RPMI7951 (cell line): ENCODE results near the gene TMC2. TPM values are rescaled to one million over a fixed set of nuclear protein-coding genes. Genes with fewer than 3 reads are reported as not detected.
"Not testable (repeated sequence)": the region's sequence is repeated elsewhere in the genome, so short reads cannot be mapped to it uniquely, and the experiment has no call there.

Experiments
- DNase-seq: peaks from one replicate; pipeline ENCODE4 v3.0.0-alpha.2; 2012; ENCODE audit warnings: low read depth
- total RNA-seq: library from RNA; depleted of rRNA; stranded (reverse); fragments of >200 nt; shearing (Covaris generic); gene quantifications from 2 replicates; pipeline ENCODE4 v1.2.3, GENCODE V29; 2014; rRNA removed

TMC2 gene
- total RNA-seq, 1 experiment from 2014 or later: not detected

- no peak for DNase-seq
Observed at GRCh38 chr20:2663364-2663886, 127.1 kb downstream of the TMC2 start.

- DNase-seq: peak; percentile 95
Observed at GRCh38 chr20:2663887-2664719, 127.7 kb downstream of the TMC2 start, which contains the start of gene IDH3B. TSS of gene IDH3B (minus strand) at chr20:2664216. CDS start at chr20:2664188, 28 bp downstream.

- DNase-seq: no peak
Observed at GRCh38 chr20:2671977-2672376, 135.6 kb downstream of the TMC2 start.

- no peak for DNase-seq
Observed at GRCh38 chr20:2672446-2672845, 136.1 kb downstream of the TMC2 start.

- no peak for DNase-seq
Observed at GRCh38 chr20:2673453-2673852, 137.1 kb downstream of the TMC2 start.

- DNase-seq: no peak
Observed at GRCh38 chr20:2680046-2680445, 143.7 kb downstream of the TMC2 start.

GRCh38 chr20:2682040-2682439 is 145.7 kb downstream of the TMC2 start:
- not testable (repeated sequence) for DNase-seq

GRCh38 chr20:2684817-2685216 is 148.4 kb downstream of the TMC2 start:
- not testable (repeated sequence) for DNase-seq

- DNase-seq: no peak
Observed at GRCh38 chr20:2687514-2687913, 151.1 kb downstream of the TMC2 start.

- DNase-seq: peak; percentile 45
Observed at GRCh38 chr20:2688041-2688591, 151.7 kb downstream of the TMC2 start.

GRCh38 chr20:2690213-2690612 is 153.8 kb downstream of the TMC2 start:
- no peak for DNase-seq

GRCh38 chr20:2690718-2691117 is 154.3 kb downstream of the TMC2 start:
- DNase-seq: no peak

GRCh38 chr20:2691127-2691526 is 154.8 kb downstream of the TMC2 start:
- DNase-seq: no peak

Other genes starting within 250 kb of the TMC2 start
- not detected in 2 replicates for gene TGM3, start 240.6 kb upstream of the TMC2 start, total RNA-seq
- gene TGM6, start 155.7 kb upstream of the TMC2 start, total RNA-seq: not detected in 2 replicates
- 821 and 1,182 TPM in 2 replicates for gene SNRPB, start 65.8 kb upstream of the TMC2 start, total RNA-seq
- 15.6 and 22.8 TPM in 2 replicates for gene ZNF343, start 27.7 kb upstream of the TMC2 start, total RNA-seq
- gene NOP56, start 116.1 kb downstream of the TMC2 start, total RNA-seq: 224 and 268 TPM in 2 replicates
- gene IDH3B, start 127.6 kb downstream of the TMC2 start, total RNA-seq: 189 and 226 TPM in 2 replicates
- gene EBF4, start 156.2 kb downstream of the TMC2 start, total RNA-seq: 0.10 TPM in 1 of 2 replicates, not detected in the other